Measurements from ENCODE around the gene SAP30BP.

SAP30BP gene

DNA sequence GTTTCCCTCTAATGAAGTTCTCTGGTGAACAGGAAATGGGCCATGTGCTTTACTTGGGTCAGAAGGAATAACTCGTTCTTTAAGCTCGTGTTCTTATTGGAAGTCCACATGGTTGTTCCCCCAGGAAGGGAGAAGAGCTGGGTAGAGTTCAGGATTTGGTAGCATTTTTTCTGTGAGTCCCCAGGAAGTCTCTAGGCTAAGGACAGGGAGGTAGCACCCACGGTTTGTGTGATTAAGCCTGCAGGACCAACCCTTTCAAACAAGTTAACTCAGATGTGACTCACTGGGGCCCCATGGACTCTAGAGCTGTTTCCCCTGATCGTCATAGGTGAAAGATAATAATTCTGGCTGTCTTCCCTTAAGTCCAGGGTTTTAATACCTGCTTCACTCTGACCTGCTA lies 16.4 kb downstream of the SAP30BP start:
- no peak for TF ChIP-seq CTCF (IDR thresholded peaks at IDR 0.05; ENCODE audit: low read length, missing control alignments)
- no peak overlapping the region for H3K4me3 ChIP-seq (replicated peaks; ENCODE audit: low read depth, low read length)
- DNase-seq (ENCODE audit: low read depth), result peak; percentile 51

GRCh38 chr17:75684249-75684648 lies 17.1 kb downstream of the SAP30BP start:
- DNase-seq (ENCODE audit: low read depth), result no peak
- H3K4me3 ChIP-seq (replicated peaks; ENCODE audit: low read depth, low read length), result no peak overlapping the region
- TF ChIP-seq CTCF (IDR thresholded peaks at IDR 0.05; ENCODE audit: low read length, missing control alignments), result no peak

- no peak for TF ChIP-seq CTCF (IDR thresholded peaks at IDR 0.05; ENCODE audit: low read length, missing control alignments)
- H3K4me3 ChIP-seq (replicated peaks; ENCODE audit: low read depth, low read length), result no peak overlapping the region
- no peak for DNase-seq (ENCODE audit: low read depth)
Measured at GRCh38 chr17:75684924-75685323, 17.8 kb downstream of the SAP30BP start.

DNA sequence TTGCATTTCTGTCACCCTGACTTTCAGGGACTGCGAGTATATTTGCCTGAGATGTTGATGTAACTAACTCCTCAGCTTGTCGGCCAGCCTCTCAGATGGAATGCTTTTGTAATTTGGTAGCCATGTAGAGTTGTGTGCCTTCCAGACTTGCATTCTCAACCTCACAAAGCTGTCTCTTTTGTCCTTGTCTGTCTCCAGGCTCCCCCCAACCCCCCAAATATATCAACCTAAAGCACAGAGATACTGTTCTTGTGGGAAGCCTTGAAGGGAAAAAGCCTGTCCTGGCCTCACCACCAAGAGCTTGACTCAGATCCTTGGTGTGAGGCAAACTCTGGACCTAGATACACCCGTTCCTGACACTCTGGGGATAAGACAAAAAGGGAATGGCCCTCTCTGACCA lies 18.4 kb downstream of the SAP30BP start:
- TF ChIP-seq CTCF (IDR thresholded peaks at IDR 0.05; ENCODE audit: low read length, missing control alignments), result no peak
- no peak overlapping the region for H3K4me3 ChIP-seq (replicated peaks; ENCODE audit: low read depth, low read length)
- no peak for DNase-seq (ENCODE audit: low read depth)

- DNase-seq (ENCODE audit: low read depth), result peak; percentile 78
- H3K4me3 ChIP-seq (replicated peaks; ENCODE audit: low read depth, low read length), result no peak overlapping the region
- no peak for TF ChIP-seq CTCF (IDR thresholded peaks at IDR 0.05; ENCODE audit: low read length, missing control alignments)
Measured at GRCh38 chr17:75688209-75688825, 21.2 kb downstream of the SAP30BP start.

DNA sequence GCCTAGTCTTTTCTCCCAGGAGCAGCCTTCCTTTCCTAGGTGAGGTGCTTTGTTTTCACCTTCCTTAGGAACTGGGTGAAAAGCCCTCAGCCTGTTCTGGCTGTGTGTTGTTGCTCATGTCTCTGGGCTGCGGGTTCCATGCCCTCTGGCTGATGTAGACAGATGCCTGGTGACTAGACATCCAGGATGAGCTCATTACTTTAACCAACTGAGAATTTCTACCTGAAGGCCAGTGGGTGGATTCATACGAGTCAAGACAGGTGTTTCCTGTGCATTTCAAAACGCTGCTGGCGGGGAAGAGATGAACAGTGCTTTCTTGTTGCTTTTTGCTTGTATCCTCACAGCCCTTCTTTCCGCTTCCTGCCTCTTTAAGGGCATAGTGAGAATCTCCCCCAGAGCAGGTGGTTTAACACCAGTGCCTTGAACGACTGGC lies 22.3 kb downstream of the SAP30BP start:
- TF ChIP-seq CTCF (IDR thresholded peaks at IDR 0.05; ENCODE audit: low read length, missing control alignments), result no peak
- no peak for DNase-seq (ENCODE audit: low read depth)
- H3K4me3 ChIP-seq (replicated peaks; ENCODE audit: low read depth, low read length), result no peak overlapping the region

- no peak for DNase-seq (ENCODE audit: low read depth)
- TF ChIP-seq CTCF (IDR thresholded peaks at IDR 0.05; ENCODE audit: low read length, missing control alignments), result no peak
Measured at GRCh38 chr17:75691371-75691791, 24.2 kb downstream of the SAP30BP start.

More at GRCh38 chr17:75691371-75691791, 24.2 kb downstream of the SAP30BP start:
- no peak overlapping the region for H3K4me3 ChIP-seq (replicated peaks; ENCODE audit: low read depth, low read length)

Measured in fibroblast of pulmonary artery (primary cell).